Measurements from ENCODE around the gene S100A6.

The S100A6 gene

GRCh38 chr1:153548722-153549688 is 13.2 kb upstream of the S100A6 start, which contains the start of gene S100A3:
S100A3 (minus strand) TSS chr1:153549258; CDS start chr1:153548485, 773 bp downstream.
- DNase-seq, result peak in 2 of 10 donors; percentile 32 to 78
- intact Hi-C loops (cut with DNase I), result no loop called here

- intact Hi-C loops (cut with DNase I), result no loop called here
- DNase-seq, result peak in 2 of 10 donors; percentile 28 to 56
Measured at GRCh38 chr1:153547560-153548551, 12.1 kb upstream of the S100A6 start.

- intact Hi-C loops (cut with DNase I), result no loop called here
- DNase-seq, result peak in 2 of 10 donors; percentile 30 to 55
Measured at GRCh38 chr1:153546796-153547559, 11.2 kb upstream of the S100A6 start.

DNA sequence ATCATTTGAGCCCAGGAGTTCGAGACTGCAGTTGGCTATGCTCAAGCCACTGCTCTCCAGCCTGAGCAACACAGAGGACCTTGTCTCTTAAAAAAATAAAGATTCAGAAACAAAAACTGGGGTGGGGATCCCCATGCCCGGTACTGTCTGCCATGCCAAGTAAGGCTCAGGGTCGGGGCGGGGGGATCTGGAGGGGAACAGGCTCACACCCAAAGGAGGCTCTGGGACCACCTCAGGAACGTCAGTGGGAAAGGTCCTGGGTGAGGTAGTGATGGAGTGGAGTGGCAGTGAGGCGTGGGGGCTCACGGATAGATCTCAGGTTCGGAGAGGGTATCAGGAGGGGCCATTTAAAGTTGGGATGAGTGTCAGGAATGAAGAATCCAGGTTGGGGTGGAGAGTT is 10.6 kb upstream of the S100A6 start:
- intact Hi-C loops (cut with DNase I), result no loop called here
- DNase-seq, result peak in 2 of 10 donors; percentile 21 to 25

DNA sequence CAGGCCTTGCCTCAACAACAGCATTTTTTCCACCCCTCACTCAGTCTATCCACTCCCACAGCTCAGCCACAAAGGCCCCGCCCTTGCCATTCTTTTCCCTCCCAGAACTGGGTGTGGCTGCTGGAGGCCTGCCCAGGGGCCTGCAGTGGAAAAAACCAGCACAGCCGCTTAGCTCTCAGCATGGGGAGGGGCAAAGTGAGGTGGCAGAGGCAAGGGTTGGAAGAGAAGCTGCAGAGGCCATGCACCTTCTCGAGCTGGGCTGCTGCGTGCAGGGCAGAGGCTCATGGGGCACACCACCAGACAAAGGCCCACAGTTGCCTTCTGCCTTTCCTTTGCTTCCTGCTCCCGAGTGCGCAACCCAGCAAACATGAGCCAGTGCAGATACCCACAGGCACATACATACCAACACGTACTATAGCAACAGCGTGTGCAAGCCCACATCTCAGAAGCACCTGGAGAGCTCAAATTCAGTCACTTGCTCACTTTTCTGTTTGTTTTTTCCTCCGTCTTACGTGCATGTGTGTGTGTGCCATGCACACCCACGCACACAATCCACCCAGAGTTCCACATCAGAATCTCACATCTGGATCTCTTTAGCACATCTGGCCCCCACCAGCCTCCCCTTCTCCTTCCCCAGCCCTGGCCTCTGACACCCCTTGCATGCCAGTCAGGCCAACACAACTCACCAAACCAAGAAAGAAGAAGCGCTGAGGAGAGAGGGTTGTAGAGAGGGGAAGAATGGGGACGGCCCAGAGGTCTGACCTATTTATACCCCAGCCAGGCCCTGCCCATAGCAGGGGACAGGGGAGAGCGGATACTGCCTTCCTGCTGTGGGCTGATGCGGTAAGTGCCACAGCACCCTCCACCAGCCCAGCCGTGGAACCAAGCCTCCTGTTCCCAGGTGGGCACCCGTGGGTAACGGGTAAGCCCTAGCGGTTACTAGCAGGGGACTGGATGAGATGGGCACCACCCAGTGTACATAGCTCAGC is 9.6 kb upstream of the S100A6 start, which contains the start of gene S100A4:
S100A4 (minus strand) TSS at position 740 of the 989 bp plus-strand sequence. CDS start 1,012 bp downstream, outside the sequence.
- peak in 7 of 10 donors; percentile 19 to 91 (median 53) for DNase-seq
- intact Hi-C loops (cut with DNase I), result no loop called here

DNA sequence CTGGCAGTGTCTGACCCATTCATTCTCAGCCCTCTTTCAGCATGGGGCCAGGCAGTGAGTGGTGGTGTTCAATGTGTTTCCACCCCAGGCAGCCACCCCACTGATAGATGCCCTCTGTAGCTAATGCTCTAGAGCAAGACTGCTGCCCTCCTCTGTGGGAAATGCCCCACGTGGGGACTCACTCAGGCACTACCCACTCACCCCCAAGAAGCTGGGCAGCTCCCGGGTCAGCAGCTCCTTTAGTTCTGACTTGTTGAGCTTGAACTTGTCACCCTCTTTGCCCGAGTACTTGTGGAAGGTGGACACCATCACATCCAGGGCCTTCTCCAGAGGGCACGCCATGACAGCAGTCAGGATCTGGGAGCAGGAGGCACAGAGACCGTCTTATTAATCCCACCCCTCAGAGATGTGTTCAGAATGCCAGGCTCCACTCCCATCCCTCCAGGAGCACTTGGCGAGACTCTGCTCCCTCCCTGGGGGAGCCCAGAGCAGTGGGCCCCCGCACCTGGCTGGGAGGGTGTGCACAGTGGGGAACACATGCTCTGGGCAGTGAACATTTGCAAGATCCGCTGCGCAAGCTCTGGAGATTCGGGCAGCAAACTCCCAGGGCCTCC is 8.8 kb upstream of the S100A6 start:
- no peak for DNase-seq
- intact Hi-C loops (cut with DNase I), result no loop called here

- DNase-seq, result peak in 1 of 10 donors; percentile 22
Measured at GRCh38 chr1:153543736-153544135, 7.9 kb upstream of the S100A6 start.

DNA sequence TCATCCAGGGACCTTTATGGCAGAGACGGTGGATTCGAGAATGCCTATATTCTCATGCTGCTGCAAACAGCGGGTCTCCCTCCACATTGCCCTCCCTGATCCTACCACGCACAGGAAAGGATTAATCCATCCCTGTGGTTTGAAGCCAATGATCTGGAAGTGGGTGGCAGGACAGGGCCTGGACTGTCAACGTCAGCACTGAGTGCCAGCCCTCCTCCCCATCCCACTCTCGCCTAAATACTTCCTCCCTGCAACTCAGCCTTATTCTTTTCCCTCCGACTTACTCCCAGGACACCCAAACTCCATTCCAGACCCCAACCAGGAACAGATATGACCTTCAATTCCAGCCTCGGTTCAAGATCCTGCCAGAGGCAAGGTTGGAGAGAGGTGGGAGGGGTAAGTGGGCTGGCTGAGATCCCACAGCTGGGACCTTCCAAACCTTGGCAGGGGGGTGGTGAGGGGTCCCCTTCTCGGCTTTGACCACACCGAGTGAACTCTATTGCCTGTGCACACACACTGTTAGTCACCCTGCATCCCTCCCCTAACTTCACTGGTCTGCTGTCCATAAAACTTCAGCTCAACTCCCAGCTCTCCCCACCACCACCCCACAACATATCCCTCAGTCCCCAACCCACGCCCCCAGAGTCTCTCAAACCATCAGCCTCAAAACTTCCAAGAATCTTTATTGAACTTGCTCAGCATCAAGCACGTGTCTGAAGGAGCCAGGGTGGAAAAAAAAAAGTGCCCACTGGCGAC is 7.3 kb upstream of the S100A6 start:
- intact Hi-C loops (cut with DNase I), result no loop called here
- DNase-seq, result peak in 1 of 10 donors; percentile 20

More at GRCh38 chr1:153543736-153544135, 7.9 kb upstream of the S100A6 start:
- intact Hi-C loops (cut with DNase I), result no loop called here

DNA sequence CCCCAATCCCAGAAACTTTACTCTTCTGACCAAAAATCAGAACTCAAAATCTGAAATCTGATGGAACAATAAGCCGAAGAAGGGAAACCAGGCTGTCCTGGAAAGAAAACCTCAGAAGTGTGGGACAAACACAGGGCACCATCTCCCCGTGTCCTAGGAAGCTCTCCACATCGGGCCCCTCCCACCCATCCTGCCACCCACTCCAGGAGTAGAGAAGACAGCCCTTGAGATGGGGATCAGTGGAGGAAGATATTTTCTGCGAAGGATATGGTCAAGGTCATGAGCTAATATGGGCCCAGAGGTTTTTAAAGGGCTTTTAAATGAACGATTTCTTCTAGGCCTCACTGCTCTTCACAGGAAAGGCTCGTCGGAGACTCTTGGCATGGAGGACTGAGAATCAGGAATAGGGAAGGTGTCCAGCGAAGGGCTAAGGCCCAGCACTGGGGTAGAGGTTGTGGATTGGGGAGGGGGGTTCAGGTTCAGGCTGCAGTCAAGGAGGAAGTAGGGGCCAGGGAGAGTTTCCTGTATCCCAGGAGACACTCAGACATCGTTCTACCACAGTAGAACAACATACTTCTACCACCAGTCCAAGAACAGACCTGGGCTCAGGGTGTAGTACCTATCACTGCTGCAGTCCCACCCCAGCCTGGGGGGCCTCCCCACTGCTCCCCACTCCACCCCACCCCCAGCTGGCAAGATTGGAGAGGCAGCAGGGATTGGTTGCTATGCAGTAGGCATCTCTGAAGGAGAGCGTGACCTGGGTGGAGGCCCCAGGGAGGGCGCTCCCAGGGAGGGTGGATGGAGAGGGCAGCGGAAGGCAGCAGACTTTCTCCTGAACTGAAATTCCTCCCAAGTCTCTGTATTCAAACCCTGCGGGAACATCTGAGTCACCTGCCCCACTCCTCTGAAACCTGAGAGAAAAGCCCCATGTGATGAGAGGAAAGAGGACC is 6.1 kb upstream of the S100A6 start:
- DNase-seq, result peak in 1 of 10 donors; percentile 57
- intact Hi-C loops (cut with DNase I), result no loop called here

- DNase-seq, result peak in 3 of 10 donors; percentile 37 to 82 (median 77)
- intact Hi-C loops (cut with DNase I), result no loop called here
Measured at GRCh38 chr1:153540394-153541361, 4.9 kb upstream of the S100A6 start, which contains the start of gene S100A5. S100A5 (minus strand) TSS chr1:153540934; CDS start chr1:153540191, 743 bp downstream.

- intact Hi-C loops (cut with DNase I), result no loop called here
- peak in 2 of 10 donors; percentile 24 to 47 for DNase-seq
Measured at GRCh38 chr1:153539395-153540093, 3.8 kb upstream of the S100A6 start.

DNA sequence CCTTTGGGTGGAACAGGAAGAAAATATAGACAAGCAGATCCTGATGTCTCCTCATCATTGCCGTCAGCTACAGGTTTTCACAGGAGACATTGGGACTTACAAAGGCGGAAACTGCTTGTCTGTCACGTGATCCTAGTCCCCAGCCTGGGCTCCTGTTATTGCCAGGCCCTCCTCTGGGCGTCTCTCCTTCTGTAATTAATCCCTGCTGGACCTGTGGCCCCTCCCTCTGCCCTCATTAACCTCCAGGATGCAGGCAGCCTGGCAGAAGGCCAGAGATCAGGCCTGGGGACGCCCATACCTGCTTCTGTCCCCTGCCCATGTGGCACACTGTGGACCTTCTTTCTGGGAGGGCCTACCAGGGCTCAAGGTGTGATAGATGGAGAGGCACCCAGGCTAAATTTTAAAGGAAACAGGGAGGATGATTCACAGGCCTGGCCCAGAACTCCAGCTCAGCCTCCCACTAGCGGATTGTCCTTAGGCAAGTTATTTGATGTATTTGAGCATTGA is 2.6 kb upstream of the S100A6 start:
- peak in 2 of 10 donors; percentile 54 to 75 for DNase-seq
- intact Hi-C loops (cut with DNase I), result no loop called here

DNA sequence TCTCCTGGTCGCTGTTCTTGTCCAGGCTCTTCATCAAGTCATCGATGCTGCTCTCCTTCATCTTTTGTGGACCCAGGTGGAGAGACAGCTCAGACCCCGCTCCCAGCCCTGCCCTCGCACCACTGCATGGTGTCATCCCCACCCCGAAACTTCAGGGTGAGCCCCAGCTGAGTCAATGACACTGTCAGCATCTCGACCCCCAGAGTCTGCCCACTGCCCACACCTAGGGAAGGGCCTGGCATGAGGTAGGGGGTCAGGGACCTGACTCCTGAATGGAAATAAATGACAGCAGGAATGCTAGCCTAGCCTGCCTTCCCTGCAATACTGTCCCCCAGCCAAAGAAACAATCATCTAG is 1.6 kb upstream of the S100A6 start:
- intact Hi-C loops (cut with DNase I), result no loop called here
- peak in 2 of 10 donors; percentile 54 to 72 for DNase-seq
